Stimulated activated CD4-positive, alpha-beta T cell treated with anti-CD3 and anti-CD28 coated beads, Interleukin-4, amount 100 ng/mL, for 24 hours (primary cell): ENCODE measurements around the gene MALSU1.
A peak's percentile ranks its signal among the peaks of the same experiment; 100 is the strongest.

ENCODE experiments used
- DNase-seq: peaks from one replicate; pipeline ENCODE4 v3.0.0-alpha.2; 2020

The MALSU1 gene

DNA sequence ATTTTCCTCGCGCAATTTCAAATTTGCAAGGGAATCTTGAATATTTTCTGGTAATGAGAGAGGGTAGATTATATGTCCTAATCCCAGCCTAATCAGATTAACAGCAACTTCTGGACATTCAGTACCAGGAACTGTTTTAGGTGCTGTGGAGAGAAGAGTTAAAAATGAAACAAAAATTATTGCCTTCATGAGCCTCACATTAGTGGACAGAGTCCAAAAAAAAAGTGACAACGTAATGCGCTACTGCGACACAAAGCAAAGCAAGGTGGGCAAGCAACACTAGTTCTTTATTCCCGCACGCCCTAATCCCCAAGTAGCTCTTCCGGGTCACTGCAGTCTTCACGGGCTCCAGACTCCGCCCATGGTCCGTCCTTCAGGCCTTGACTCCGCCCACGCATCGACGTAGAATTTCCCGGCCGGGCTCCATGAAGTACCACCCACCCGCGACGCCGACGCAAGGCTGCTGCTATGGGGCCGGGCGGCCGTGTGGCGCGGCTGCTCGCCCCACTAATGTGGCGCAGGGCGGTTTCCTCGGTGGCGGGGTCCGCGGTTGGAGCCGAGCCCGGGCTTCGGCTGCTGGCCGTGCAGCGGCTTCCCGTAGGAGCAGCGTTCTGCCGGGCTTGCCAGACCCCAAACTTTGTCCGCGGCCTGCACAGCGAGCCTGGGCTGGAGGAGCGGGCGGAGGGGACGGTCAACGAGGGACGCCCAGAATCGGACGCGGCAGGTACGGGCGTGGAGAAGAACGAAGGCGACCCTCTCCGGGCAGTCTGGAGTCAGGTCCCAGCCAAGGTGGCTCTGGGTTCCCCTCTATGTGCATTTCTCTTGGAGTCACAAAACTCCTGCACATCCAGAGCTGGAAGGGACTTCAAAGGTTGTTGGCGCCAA, at the start of gene MALSU1:
TSS of gene MALSU1 (plus strand) at position 455 of the 885 bp plus-strand sequence. CDS start at position 469, 14 bp downstream.
- DNase-seq = peak; percentile 98

- DNase-seq = no peak
These were observed 49.7 kb upstream of the MALSU1 start for GRCh38 chr7:23249486-23249885.

DNA sequence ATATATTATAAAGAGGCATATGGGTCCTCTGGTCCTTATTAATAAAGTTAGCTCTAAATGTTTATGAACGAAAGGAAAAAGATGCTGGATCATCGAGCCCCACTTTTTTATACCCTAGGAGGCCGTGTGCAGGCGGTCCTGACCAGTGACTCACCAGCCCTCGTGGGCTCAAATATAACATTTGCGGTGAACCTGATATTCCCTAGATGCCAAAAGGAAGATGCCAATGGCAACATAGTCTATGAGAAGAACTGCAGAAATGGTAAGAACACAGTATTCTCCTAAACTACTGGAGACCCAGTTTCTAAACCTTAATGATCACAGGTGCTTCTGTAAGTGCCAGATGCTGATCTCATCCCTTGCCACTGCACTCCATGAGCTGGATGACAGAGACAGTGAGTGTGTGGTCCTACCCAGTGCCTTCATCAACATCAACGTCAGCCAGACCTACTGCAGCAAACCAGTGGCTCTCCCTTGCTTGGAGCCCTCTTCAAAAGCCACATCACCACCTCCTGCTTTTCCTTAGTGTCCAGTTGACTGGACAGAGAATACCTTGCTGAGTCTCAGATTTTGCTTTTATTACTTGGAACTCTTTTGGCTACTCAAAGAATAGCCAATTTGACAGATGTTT, 45.0 kb upstream of the MALSU1 start:
- DNase-seq = no peak

- no peak for DNase-seq
These were observed 42.4 kb upstream of the MALSU1 start for GRCh38 chr7:23256731-23257130.

DNA sequence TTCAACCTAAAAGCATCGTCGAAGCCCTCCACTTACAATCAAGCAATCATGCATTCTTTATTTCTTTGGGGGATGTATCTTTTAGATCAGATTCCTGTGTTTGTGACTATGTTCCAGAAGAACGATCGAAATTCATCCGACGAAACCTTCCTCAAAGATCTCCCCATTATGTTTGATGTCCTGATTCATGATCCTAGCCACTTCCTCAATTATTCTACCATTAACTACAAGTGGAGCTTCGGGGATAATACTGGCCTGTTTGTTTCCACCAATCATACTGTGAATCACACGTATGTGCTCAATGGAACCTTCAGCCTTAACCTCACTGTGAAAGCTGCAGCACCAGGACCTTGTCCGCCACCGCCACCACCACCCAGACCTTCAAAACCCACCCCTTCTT, 38.8 kb upstream of the MALSU1 start:
- no peak for DNase-seq

DNA sequence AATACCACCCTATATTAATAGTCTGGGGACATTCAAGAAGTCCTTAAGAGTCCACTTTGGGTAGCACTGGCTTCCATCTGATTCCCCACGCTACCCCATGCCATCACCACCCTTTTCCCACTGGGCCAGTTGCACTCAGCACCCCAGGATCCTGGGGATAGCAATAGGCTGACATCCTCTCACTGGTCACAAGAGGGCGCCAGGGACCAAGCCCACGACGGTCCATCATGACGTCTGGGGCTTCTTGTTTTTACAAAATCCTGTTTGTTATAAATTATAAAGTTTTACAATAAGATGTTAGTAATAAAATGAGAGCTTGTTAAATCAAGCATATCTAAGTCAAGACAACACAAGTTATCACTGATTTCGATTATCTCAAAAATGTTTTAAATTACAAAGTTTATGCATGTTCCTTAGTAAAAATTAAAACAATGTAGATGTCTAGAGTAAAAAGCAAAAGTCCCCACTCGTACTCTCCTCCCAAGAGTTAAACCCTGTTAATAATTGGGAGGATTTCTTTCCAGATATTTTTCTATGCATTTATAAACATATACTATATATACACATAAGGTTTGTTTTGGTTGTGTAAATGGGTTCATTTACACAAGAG, 37.2 kb upstream of the MALSU1 start:
- DNase-seq = peak; percentile 64

- DNase-seq = no peak
These were observed 34.2 kb upstream of the MALSU1 start for GRCh38 chr7:23264916-23265458.

DNA sequence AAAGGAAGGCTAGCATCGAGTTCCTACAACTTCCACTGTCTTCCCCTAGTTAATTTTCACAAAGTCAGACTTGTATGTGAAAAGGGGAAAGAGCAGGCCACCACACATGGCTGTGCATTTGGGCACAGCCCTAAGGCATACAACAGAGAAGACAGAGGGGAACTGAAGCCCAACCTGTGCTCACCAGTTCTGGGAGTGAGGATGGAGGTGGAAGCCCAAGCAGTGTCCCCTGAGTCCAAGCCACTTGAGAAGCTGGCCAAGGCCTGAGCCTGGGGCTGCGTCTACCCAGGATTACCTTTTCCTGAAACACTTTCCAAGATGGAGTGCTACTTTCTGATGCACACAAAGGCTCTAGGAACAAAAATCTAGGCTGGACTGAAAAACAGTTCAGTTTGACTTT, 32.2 kb upstream of the MALSU1 start:
- DNase-seq = no peak

GRCh38 chr7:23267357-23267756, 31.8 kb upstream of the MALSU1 start:
- no peak for DNase-seq

- DNase-seq = no peak
These were observed 31.0 kb upstream of the MALSU1 start for GRCh38 chr7:23268167-23268566.

DNA sequence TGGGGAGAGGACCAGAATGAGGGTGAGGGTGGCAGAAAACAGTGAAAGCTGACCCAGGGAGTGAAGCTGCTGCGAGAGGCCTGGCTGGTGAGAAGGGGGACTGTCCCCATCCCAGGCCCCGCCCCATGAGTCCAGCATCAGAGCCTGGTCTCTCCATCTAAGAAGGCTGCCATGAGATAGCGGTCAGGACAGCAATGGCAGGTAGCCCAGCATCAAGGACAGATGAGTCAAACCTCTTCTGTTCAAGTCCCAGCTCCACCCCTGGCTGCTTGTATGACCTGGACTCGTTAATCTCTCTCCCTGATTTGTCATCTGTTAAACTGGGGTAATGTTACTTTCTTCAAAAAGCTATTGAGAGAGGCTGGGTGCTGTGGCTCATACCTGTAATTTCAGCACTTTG, 30.4 kb upstream of the MALSU1 start:
- DNase-seq = no peak

DNA sequence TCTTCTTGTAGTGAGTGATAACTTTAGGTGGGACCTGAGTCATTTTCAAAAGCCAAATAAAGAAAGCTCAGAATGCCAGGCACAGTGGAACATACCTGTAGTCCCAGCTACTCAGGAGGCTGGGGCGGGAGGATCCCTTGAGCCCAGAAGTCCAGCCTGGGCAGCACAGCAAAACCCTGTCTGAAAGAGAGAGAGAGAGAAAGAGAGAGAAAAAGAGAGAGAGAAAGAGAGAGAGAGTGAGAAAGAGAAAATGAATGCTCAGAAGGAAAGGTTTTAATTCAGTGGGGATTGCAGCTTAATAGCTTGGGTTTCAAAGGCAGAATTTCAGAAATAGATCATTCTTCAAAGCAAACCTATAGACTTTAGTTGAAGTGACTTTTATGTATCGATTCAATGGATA, 26.9 kb upstream of the MALSU1 start:
- DNase-seq = no peak

- peak; percentile 92 for DNase-seq
These were observed 26.0 kb upstream of the MALSU1 start for GRCh38 chr7:23273141-23273599.

- no peak for DNase-seq
These were observed 23.2 kb upstream of the MALSU1 start for GRCh38 chr7:23275912-23276311.

DNA sequence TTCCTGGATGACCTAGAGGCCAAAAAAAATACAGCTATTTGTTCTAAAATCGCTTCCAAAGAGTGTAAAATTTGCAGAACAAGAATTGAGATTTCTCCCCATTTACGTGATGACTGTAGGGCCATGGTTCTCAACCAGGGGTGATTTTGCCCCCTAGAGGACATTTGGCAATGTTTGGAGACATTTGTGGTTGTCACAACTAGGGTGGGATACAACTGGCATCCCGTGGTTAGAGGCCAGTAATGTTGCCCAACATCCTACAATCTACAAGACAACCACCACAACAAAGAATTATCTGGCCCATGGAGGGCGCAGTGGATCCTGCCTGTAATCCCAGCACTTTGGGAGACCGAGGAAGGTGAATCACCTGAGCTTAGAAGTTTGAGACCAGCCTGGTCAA, 22.8 kb upstream of the MALSU1 start:
- no peak for DNase-seq

- no peak for DNase-seq
These were observed 22.2 kb upstream of the MALSU1 start for GRCh38 chr7:23276947-23277346.

GRCh38 chr7:23277359-23277989, 21.7 kb upstream of the MALSU1 start:
- peak; percentile 51 for DNase-seq

GRCh38 chr7:23279819-23280525, 19.2 kb upstream of the MALSU1 start:
- no peak for DNase-seq

- DNase-seq = no peak
These were observed 16.1 kb upstream of the MALSU1 start for GRCh38 chr7:23283086-23283485.

DNA sequence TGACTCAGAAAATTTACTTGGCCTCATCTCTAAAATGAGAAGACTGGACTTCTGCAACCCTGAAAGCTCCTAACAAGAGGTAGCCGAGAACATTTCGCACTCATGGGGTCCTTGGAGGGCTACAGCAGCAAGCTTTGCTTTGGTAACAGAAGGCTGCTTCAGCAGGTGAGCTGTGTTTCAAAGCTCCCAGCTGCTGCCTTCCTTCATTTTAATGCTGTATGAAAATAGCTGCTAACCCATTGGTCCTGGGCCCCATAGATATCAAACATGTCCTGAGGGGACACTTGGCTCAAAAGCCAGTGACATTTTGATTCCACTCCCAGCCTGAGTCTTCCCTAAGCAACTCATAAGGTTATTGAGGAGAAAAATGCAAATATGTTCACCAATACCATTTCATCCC, 14.3 kb upstream of the MALSU1 start:
- DNase-seq = no peak

DNA sequence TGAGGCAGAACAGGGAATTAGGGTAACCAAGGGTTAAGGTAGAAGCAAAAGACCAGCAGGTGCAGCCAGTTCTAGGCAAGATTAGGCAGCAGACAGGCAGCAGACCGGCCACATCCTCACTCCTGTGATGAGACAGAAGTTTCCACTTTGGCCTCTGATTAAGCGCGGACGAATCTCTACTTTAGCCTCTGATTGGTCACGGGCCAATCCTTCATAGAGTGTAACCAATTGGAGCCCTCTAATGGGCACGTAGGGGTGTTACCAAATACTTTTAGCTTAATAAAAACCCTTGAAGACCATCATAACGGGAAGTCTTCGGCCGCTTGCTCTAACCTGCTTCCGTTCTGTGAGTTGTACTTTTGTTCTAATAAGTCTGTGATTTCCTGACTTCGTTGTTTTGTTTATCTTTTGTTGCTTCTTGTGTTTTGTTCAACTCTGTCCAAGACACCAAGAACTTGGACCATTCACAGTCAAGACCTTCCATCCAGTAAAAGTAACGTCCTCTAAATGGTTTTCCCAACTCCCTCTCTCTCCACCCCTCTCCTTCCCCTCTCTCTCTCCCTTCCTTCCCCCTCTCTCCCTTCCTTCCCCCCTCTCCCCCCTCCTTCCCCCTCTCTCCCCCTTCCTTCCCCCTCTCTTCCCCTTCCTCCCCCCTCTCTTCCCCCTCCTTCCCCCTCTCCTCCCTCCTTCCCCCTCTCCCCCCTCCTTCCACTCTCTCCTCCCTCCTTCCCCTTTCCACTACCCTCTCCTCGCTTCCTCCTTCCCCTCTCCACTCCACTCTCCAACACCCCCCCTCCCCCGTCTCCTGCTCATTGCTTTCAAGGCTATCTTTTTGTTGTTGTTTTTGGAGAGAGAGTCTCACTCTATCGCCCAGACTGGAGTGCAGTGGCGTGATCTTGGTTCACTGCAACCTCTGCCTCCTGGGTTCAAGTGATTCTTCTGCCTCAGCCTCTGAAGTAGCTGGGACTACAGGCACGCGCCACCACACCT, 13.2 kb upstream of the MALSU1 start:
- no peak for DNase-seq
